Suprapubic skin (tissue), 4 donors: ENCODE measurements around the gene MYO5B.
"Not testable (repeated sequence)": the region's sequence is repeated elsewhere in the genome, so short reads cannot be mapped to it uniquely, and the experiment has no call there.

ENCODE experiments used
- CTCF ChIP-seq, 2 donors: fragments of 200-600 bp in 1 of 2; fragments of 450-650 bp in 1 of 2; sonication (generic) in 1 of 2; IDR thresholded peaks; one replicate each; pipeline ENCODE4 v1.5.1; 2016 to 2019; ENCODE audit warnings: antibody characterized with exemption in 2 of 2, mild to moderate bottlenecking in 1 of 2, moderate library complexity in 1 of 2
- EP300 ChIP-seq: sonication (generic); formaldehyde crosslinking; IDR thresholded peaks from one replicate; pipeline ENCODE4 v1.6.1; 2017; ENCODE audit warnings: antibody characterized with exemption
- POLR2A ChIP-seq, 2 donors: fragments of 450-650 bp; IDR thresholded peaks; one replicate each; pipeline ENCODE4 v1.6.1; 2017; ENCODE audit warnings: antibody characterized with exemption in 2 of 2, mild to moderate bottlenecking in 2 of 2, moderate library complexity in 2 of 2
- POLR2AphosphoS5 ChIP-seq, 3 donors: sonication (generic); formaldehyde crosslinking; IDR thresholded peaks; one replicate each; pipeline ENCODE4 v1.6.1; 2017; ENCODE audit warnings: antibody characterized with exemption in 3 of 3

- TF ChIP-seq CTCF (IDR thresholded peaks at IDR 0.05); POLR2AphosphoS5 (IDR thresholded peaks at IDR 0.05); POLR2A (IDR thresholded peaks at IDR 0.05); EP300: not testable (repeated sequence)
These were observed 411.3 kb downstream of the MYO5B start for GRCh38 chr18:49783631-49784030.
